ENCODE measurements around the gene TRRAP.

Gene TRRAP

DNA sequence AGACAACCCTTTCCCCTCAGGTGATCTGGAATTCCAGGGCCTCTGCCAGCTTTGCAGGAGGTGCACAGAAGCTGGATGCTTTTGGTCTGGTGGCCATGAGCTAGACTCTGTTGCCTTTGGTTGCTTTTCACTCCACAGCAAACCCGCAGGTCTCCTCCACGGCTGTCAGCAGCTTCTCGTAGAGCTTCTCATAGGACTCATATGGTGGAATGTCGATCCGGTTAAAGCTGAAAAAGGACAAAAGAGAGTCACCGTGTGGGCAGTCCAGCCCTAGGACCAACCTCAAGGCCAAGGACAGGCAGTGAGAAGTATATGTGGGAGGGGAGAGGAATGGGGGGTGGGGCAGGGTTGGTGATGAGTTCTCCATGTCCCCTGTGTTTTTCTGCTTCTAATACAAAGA lies 152.1 kb downstream of the TRRAP start:
- Histone ChIP-seq H3K9me3 (no peaks in the 10 kb centered on the region), H3K36me3 (peaks cover 84% of the 10 kb centered on the region), H3K27me3 (no peaks in the 10 kb centered on the region), H3K4me1 (ENCODE audit: control insufficient read depth in 1 of 2, insufficient read depth in 1 of 2, low read depth in 1 of 2, low read length in 1 of 2) (no peaks in the 10 kb centered on the region), H3K4me3 (ENCODE audit: low read depth in 1 of 2, low read length in 1 of 2) (no peak overlapping the region), H3K27ac (no peak overlapping the region)
- TF ChIP-seq CTCF (IDR thresholded peaks at IDR 0.05), result no peak

DNA sequence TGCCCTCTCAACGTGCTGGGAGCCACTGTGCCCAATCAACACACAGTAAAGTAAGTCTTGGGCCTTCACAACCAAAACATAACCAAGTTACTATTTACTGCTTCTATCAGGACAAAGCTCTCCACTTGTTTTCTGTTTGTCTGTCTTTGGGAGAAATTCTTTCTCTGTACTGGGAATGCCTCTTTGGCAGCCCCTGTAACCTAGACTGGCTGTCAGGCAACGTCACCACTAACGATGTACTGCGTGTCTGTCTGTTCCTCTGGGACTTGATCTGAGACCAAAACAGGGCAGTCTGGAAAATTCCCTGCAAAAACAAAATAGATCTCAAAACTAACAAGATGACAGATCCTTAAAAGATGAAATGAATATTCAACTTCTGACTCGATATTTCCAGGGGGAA lies 152.6 kb downstream of the TRRAP start:
- peaks cover 89% of the 10 kb centered on the region for H3K36me3 ChIP-seq

GRCh38 chr7:99031496-99031895 lies 153.2 kb downstream of the TRRAP start:
- Histone ChIP-seq H3K4me1 (ENCODE audit: control insufficient read depth in 1 of 2, insufficient read depth in 1 of 2, low read depth in 1 of 2, low read length in 1 of 2) (no peaks in the 10 kb centered on the region), H3K27me3 (no peaks in the 10 kb centered on the region), H3K4me3 (ENCODE audit: low read depth in 1 of 2, low read length in 1 of 2) (no peak overlapping the region), H3K36me3 (peaks cover 94% of the 10 kb centered on the region), H3K9me3 (no peaks in the 10 kb centered on the region), H3K27ac (no peak overlapping the region)
- TF ChIP-seq CTCF (IDR thresholded peaks at IDR 0.05), result no peak

More for the DNA sequence above, 152.6 kb downstream of the TRRAP start:
- H3K4me1 ChIP-seq (ENCODE audit: control insufficient read depth in 1 of 2, insufficient read depth in 1 of 2, low read depth in 1 of 2, low read length in 1 of 2), result no peaks in the 10 kb centered on the region
- TF ChIP-seq CTCF (IDR thresholded peaks at IDR 0.05), result no peak
- H3K27ac ChIP-seq, result no peak overlapping the region
- H3K27me3 ChIP-seq, result no peaks in the 10 kb centered on the region
- no peaks in the 10 kb centered on the region for H3K9me3 ChIP-seq
- no peak overlapping the region for H3K4me3 ChIP-seq (ENCODE audit: low read depth in 1 of 2, low read length in 1 of 2)

GRCh38 chr7:99032928-99033327 lies 154.6 kb downstream of the TRRAP start:
- Histone ChIP-seq H3K4me1 (ENCODE audit: control insufficient read depth in 1 of 2, insufficient read depth in 1 of 2, low read depth in 1 of 2, low read length in 1 of 2) (no peaks in the 10 kb centered on the region), H3K36me3 (peaks cover 100% of the 10 kb centered on the region), H3K27ac (no peak overlapping the region), H3K9me3 (no peaks in the 10 kb centered on the region), H3K27me3 (no peaks in the 10 kb centered on the region), H3K4me3 (ENCODE audit: low read depth in 1 of 2, low read length in 1 of 2) (no peak overlapping the region)
- TF ChIP-seq CTCF (IDR thresholded peaks at IDR 0.05), result no peak

- TF ChIP-seq CTCF (IDR thresholded peaks at IDR 0.05), result no peak
- Histone ChIP-seq H3K27me3 (no peaks in the 10 kb centered on the region), H3K36me3 (peaks cover 100% of the 10 kb centered on the region), H3K4me3 (ENCODE audit: low read depth in 1 of 2, low read length in 1 of 2) (no peak overlapping the region), H3K4me1 (ENCODE audit: control insufficient read depth in 1 of 2, insufficient read depth in 1 of 2, low read depth in 1 of 2, low read length in 1 of 2) (no peaks in the 10 kb centered on the region), H3K27ac (no peak overlapping the region), H3K9me3 (no peaks in the 10 kb centered on the region)
These were observed 155.4 kb downstream of the TRRAP start for GRCh38 chr7:99033765-99034164.
